MM.1S (cell line): ENCODE results near the gene S100Z.

Experiments used
- DNase-seq: peaks from one replicate; pipeline ENCODE4 v3.0.0-alpha.2; 2015
- H2AFZ ChIP-seq: fragments of 300-600 bp; sonication (generic); 2 replicates; pipeline ENCODE4 v1.6.0; 2016; ENCODE audit warnings: antibody characterized with exemption, low read length
- H3F3A ChIP-seq: fragments of 300-600 bp; sonication (generic); 2 replicates; pipeline ENCODE4 v1.6.1; 2016; ENCODE audit warnings: mild to moderate bottlenecking, antibody characterized with exemption, low read length, moderate library complexity, mixed read lengths; ENCODE audit not compliant: insufficient read depth
- H3K27ac ChIP-seq: fragments of 300-600 bp; sonication (generic); 2 replicates; pipeline ENCODE4 v1.5.1; 2016; ENCODE audit warnings: mild to moderate bottlenecking, low read length
- H3K27me3 ChIP-seq: fragments of 300-600 bp; sonication (generic); replicated peaks from 2 replicates; pipeline ENCODE4 v1.6.0; 2016; ENCODE audit warnings: low read length; ENCODE audit not compliant: insufficient read depth
- H3K36me3 ChIP-seq: fragments of 300-600 bp; sonication (generic); replicated peaks from 2 replicates; pipeline ENCODE4 v1.6.1; 2016; ENCODE audit warnings: mild to moderate bottlenecking, low read length, mixed read lengths; ENCODE audit not compliant: insufficient read depth
- H3K4me1 ChIP-seq: fragments of 300-600 bp; sonication (generic); 2 replicates; pipeline ENCODE4 v1.6.1; 2016; ENCODE audit warnings: low read length, mixed read lengths
- H3K4me2 ChIP-seq: fragments of 300-600 bp; sonication (generic); 2 replicates; pipeline ENCODE4 v1.6.0; 2016; ENCODE audit warnings: low read depth, low read length
- H3K4me3 ChIP-seq: fragments of 300-600 bp; sonication (generic); 2 replicates; pipeline ENCODE4 v1.5.1; 2016; ENCODE audit warnings: low read length, mixed read lengths
- H3K79me2 ChIP-seq: fragments of 300-600 bp; sonication (generic); 2 replicates; pipeline ENCODE4 v1.6.1; 2016; ENCODE audit warnings: mixed run types, low read length, mixed read lengths
- H3K9ac ChIP-seq: fragments of 300-600 bp; sonication (generic); 2 replicates; pipeline ENCODE4 v1.6.1; 2016; ENCODE audit warnings: low read length, mixed read lengths
- H3K9me2 ChIP-seq: fragments of 300-600 bp; sonication (generic); replicated peaks from 2 replicates; pipeline ENCODE4 v1.6.1; 2016; ENCODE audit warnings: mild to moderate bottlenecking, low read length, mixed read lengths; ENCODE audit not compliant: insufficient read depth
- H3K9me3 ChIP-seq: fragments of 300-600 bp; sonication (generic); replicated peaks from 2 replicates; pipeline ENCODE4 v1.6.1; 2016; ENCODE audit warnings: mild to moderate bottlenecking, low read length, mixed read lengths; ENCODE audit not compliant: insufficient read depth
- H4K20me1 ChIP-seq: fragments of 300-600 bp; sonication (generic); 2 replicates; pipeline ENCODE4 v1.6.1; 2016; ENCODE audit warnings: mild to moderate bottlenecking, low read length, moderate library complexity, mixed read lengths; ENCODE audit not compliant: insufficient read depth
- CTCF ChIP-seq: fragments of 300-600 bp; sonication (generic); IDR thresholded peaks from 2 replicates; pipeline ENCODE4 v1.5.1; 2016; ENCODE audit warnings: antibody characterized with exemption, low read length, mixed read lengths
- EZH2 ChIP-seq: fragments of 300-600 bp; sonication (generic); optimal IDR thresholded peaks from 2 replicates; pipeline ENCODE3; 2017; ENCODE audit warnings: low read depth, mild to moderate bottlenecking, antibody characterized with exemption, low read length, mixed read lengths
- EZH2phosphoT487 ChIP-seq: fragments of 300-600 bp; sonication (generic); IDR thresholded peaks from 2 replicates; pipeline ENCODE4 v1.6.1; 2018; ENCODE audit warnings: antibody characterized with exemption, low read length

Gene S100Z

GRCh38 chr5:76863001-76863400 lies 13.2 kb downstream of the S100Z start:
- Histone ChIP-seq H3K36me3 (no peaks in the 10 kb centered on the region), H3F3A (no peaks in the 10 kb centered on the region), H3K4me1 (no peaks in the 10 kb centered on the region), H3K9me2 (no peaks in the 10 kb centered on the region), H3K27me3 (no peaks in the 10 kb centered on the region), H3K27ac (no peak overlapping the region), H3K4me2 (no peak overlapping the region), H3K79me2 (no peaks in the 10 kb centered on the region), H3K4me3 (no peak overlapping the region), H2AFZ (no peak overlapping the region), H3K9ac (no peak overlapping the region), H3K9me3 (no peaks in the 10 kb centered on the region), H4K20me1 (no peaks in the 10 kb centered on the region)
- TF ChIP-seq EZH2phosphoT487 = no peak
- DNase-seq = no peak

- no peak overlapping the region for H3K9ac ChIP-seq
- TF ChIP-seq EZH2phosphoT487 (no peak), EZH2 (no peak), CTCF (no peak)
- H3K9me2 ChIP-seq = no peaks in the 10 kb centered on the region
- no peaks in the 10 kb centered on the region for H3F3A ChIP-seq
- no peaks in the 10 kb centered on the region for H3K9me3 ChIP-seq
- H3K27ac ChIP-seq = no peak overlapping the region
- H4K20me1 ChIP-seq = no peaks in the 10 kb centered on the region
- no peaks in the 10 kb centered on the region for H3K79me2 ChIP-seq
- H3K4me3 ChIP-seq = no peak overlapping the region
- H2AFZ ChIP-seq = no peak overlapping the region
- DNase-seq = no peak
- H3K36me3 ChIP-seq = no peaks in the 10 kb centered on the region
- H3K4me1 ChIP-seq = no peaks in the 10 kb centered on the region
- H3K4me2 ChIP-seq = no peak overlapping the region
- no peaks in the 10 kb centered on the region for H3K27me3 ChIP-seq
These were observed 16.7 kb downstream of the S100Z start for GRCh38 chr5:76866503-76866902.

GRCh38 chr5:76867038-76867437 lies 17.2 kb downstream of the S100Z start:
- TF ChIP-seq CTCF (no peak), EZH2 (no peak), EZH2phosphoT487 (no peak)
- Histone ChIP-seq H3K9ac (no peak overlapping the region), H3K9me3 (no peaks in the 10 kb centered on the region), H3K27me3 (no peaks in the 10 kb centered on the region), H3K36me3 (no peaks in the 10 kb centered on the region), H2AFZ (no peak overlapping the region), H3K27ac (no peak overlapping the region), H3K9me2 (no peaks in the 10 kb centered on the region), H3K79me2 (no peaks in the 10 kb centered on the region), H3F3A (no peaks in the 10 kb centered on the region), H4K20me1 (no peaks in the 10 kb centered on the region), H3K4me1 (no peaks in the 10 kb centered on the region), H3K4me3 (no peak overlapping the region), H3K4me2 (no peak overlapping the region)
- DNase-seq = no peak

GRCh38 chr5:76867827-76868693 lies 18.2 kb downstream of the S100Z start:
- H3K9ac ChIP-seq = no peak overlapping the region
- H3K4me1 ChIP-seq = no peaks in the 10 kb centered on the region
- H3K27me3 ChIP-seq = no peaks in the 10 kb centered on the region
- H3K4me2 ChIP-seq = peak overlapping the region; percentile 49; the same call in 1 of the 2 replicates
- H3K36me3 ChIP-seq = no peaks in the 10 kb centered on the region
- no peak overlapping the region for H3K4me3 ChIP-seq
- no peaks in the 10 kb centered on the region for H3K9me3 ChIP-seq
- DNase-seq = peak; percentile 76
- no peaks in the 10 kb centered on the region for H3K9me2 ChIP-seq
- no peaks in the 10 kb centered on the region for H3K79me2 ChIP-seq
- TF ChIP-seq CTCF (peak; percentile 84), EZH2 (no peak)
- no peaks in the 10 kb centered on the region for H4K20me1 ChIP-seq
- no peak overlapping the region for H3K27ac ChIP-seq
- peak overlapping the region; percentile 90 for H2AFZ ChIP-seq
- no peaks in the 10 kb centered on the region for H3F3A ChIP-seq
